ENCODE results near the gene PPP1R12B.

- TF ChIP-seq CTCF (optimal IDR thresholded peaks at IDR 0.05 in 1 of 3, IDR thresholded peaks at IDR 0.05 in 1 of 3, conservative IDR thresholded peaks at IDR 0.05 in 1 of 3; ENCODE audit: extremely low read depth in 1 of 3, insufficient read depth in 2 of 3, low read length in 3 of 3) (no peak), EZH2 (IDR thresholded peaks at IDR 0.05; ENCODE audit: low read length) (no peak)
Observed at GRCh38 chr1:202433155-202434043, 84.9 kb downstream of the PPP1R12B start.

All from keratinocyte (primary cell).